SK-N-SH (cell line): ENCODE results near the gene MEFV. TPM values are rescaled to one million over a fixed set of nuclear protein-coding genes. Genes with fewer than 3 reads are reported as not detected.
"Not testable (repeated sequence)": the region's sequence is repeated elsewhere in the genome, so short reads cannot be mapped to it uniquely, and the experiment has no call there.

Source experiments
- CTCF ChIA-PET: fragments of 300-600, 350-600 bp; formaldehyde crosslinking; extraction: SDS; loops from one replicate; lab custom pipeline; 2021; lab: Yijun Ruan, JAX
- POLR2A ChIA-PET: fragments of 350-600 bp; sonication (Branson Sonifier 250); formaldehyde crosslinking; extraction: SDS; loops from one replicate; lab custom pipeline; 2020; ENCODE audit warnings: antibody characterized with exemption, inconsistent platforms; lab: Yijun Ruan, JAX
- DNase-seq: peaks from one replicate; pipeline ENCODE4 v3.0.0; 2012
- H2AFZ ChIP-seq: fragments of 200-600 bp; sonication (generic); 2 replicates; pipeline ENCODE4 v1.8.1; 2016; ENCODE audit warnings: antibody characterized with exemption, mild to moderate bottlenecking, low read depth
- H3F3A ChIP-seq: fragments of 200-600 bp; sonication (generic); replicated peaks from 2 replicates; pipeline ENCODE3; 2016; ENCODE audit warnings: antibody characterized with exemption, mild to moderate bottlenecking; ENCODE audit not compliant: insufficient read depth
- H3K27ac ChIP-seq, 2 experiments: fragments of 200-500 bp in 1 of 2; fragments of 200-600 bp in 1 of 2; sonication (Bioruptor generic) in 1 of 2; sonication (generic), shearing (Covaris generic) in 1 of 2; 2 replicates each; pipeline versions ENCODE4 v1.5.1 to v1.6.1; 2014 to 2016; ENCODE audit warnings: low read depth in 2 of 2, inconsistent platforms in 1 of 2, low read length in 1 of 2, mild to moderate bottlenecking in 1 of 2, mixed read lengths in 1 of 2
- H3K27me3 ChIP-seq: fragments of 200-600 bp; sonication (generic), shearing (Covaris generic); 2 replicates; pipeline ENCODE4 v1.6.1; 2016; ENCODE audit warnings: mixed run types; ENCODE audit not compliant: insufficient read depth
- H3K36me3 ChIP-seq, 2 experiments: fragments of 200-500 bp in 1 of 2; fragments of 200-600 bp in 1 of 2; sonication (Bioruptor generic) in 1 of 2; sonication (generic) in 1 of 2; replicated peaks in 1 of 2; 2 replicates each; pipeline versions ENCODE3 to v1.5.1; 2014 to 2016; ENCODE audit warnings: low read length in 1 of 2, mild to moderate bottlenecking in 1 of 2; ENCODE audit not compliant: insufficient read depth in 2 of 2, control insufficient read depth in 1 of 2
- H3K4me1 ChIP-seq, 2 experiments: fragments of 200-500 bp in 1 of 2; fragments of 200-600 bp in 1 of 2; sonication (Bioruptor generic) in 1 of 2; sonication (generic), shearing (Covaris generic) in 1 of 2; 2 replicates each; pipeline versions ENCODE4 v1.5.1 to v1.6.1; 2014 to 2016; ENCODE audit warnings: low read depth in 1 of 2, low read length in 1 of 2, mixed run types in 1 of 2; ENCODE audit not compliant: insufficient read depth in 2 of 2, control insufficient read depth in 1 of 2
- H3K4me2 ChIP-seq: fragments of 200-600 bp; sonication (generic), shearing (Covaris generic); 2 replicates; pipeline ENCODE4 v1.6.1; 2017; ENCODE audit warnings: mixed run types
- H3K4me3 ChIP-seq, 2 experiments: fragments of 200-500 bp in 1 of 2; fragments of 200-600 bp in 1 of 2; sonication (Bioruptor generic) in 1 of 2; sonication (generic), shearing (Covaris generic) in 1 of 2; 2 replicates each; pipeline versions ENCODE4 v1.5.1 to v1.8.1; 2014 to 2016; ENCODE audit warnings: low read depth in 2 of 2, inconsistent platforms in 1 of 2, low read length in 1 of 2, mild to moderate bottlenecking in 1 of 2, mixed read lengths in 1 of 2, moderate library complexity in 1 of 2
- H3K79me2 ChIP-seq: fragments of 200-600 bp; sonication (generic); 2 replicates; pipeline ENCODE4 v1.8.1; 2017; ENCODE audit warnings: mild to moderate bottlenecking; ENCODE audit not compliant: insufficient read depth
- H3K9ac ChIP-seq: fragments of 200-600 bp; sonication (generic); 2 replicates; pipeline ENCODE4 v1.6.1; 2017; ENCODE audit warnings: mixed run types
- H3K9me2 ChIP-seq: fragments of 200-600 bp; sonication (generic); 2 replicates; pipeline ENCODE4 v1.6.1; 2017; ENCODE audit warnings: mixed run types
- H3K9me3 ChIP-seq: fragments of 200-600 bp; sonication (generic); 2 replicates; pipeline ENCODE4 v1.6.1; 2017; ENCODE audit warnings: mixed run types, mild to moderate bottlenecking, moderate library complexity
- H4K20me1 ChIP-seq: fragments of 200-600 bp; sonication (generic); 2 replicates; pipeline ENCODE4 v1.6.1; 2017; ENCODE audit warnings: mild to moderate bottlenecking, mixed run types; ENCODE audit not compliant: insufficient read depth
- CTCF ChIP-seq: fragments of 200-600 bp; sonication (generic); IDR thresholded peaks from 2 replicates; pipeline ENCODE4 v1.6.1; 2017; ENCODE audit warnings: antibody characterized with exemption, mild to moderate bottlenecking, moderate library complexity
- EZH2phosphoT487 ChIP-seq: fragments of 200-600 bp; sonication (generic); IDR thresholded peaks from 2 replicates; pipeline ENCODE4 v1.6.1; 2017; ENCODE audit warnings: low read depth, mixed run types, mild to moderate bottlenecking, antibody characterized with exemption, moderate library complexity, borderline replicate concordance
- FOSL2 ChIP-seq: IDR thresholded peaks from 2 replicates; pipeline ENCODE4 v1.4.0; 2012; ENCODE audit warnings: low read depth, mild to moderate bottlenecking, moderate library complexity, borderline replicate concordance
- GABPA ChIP-seq: IDR thresholded peaks from 2 replicates; pipeline ENCODE4 v1.4.0; 2012; ENCODE audit warnings: low read depth, mild to moderate bottlenecking
- GATA2 ChIP-seq: sonication (generic); formaldehyde crosslinking; IDR thresholded peaks from 2 replicates; pipeline ENCODE4 v1.5.0; 2020; ENCODE audit warnings: mild to moderate bottlenecking, missing genetic modification reagents
- NFIC ChIP-seq: IDR thresholded peaks from 2 replicates; pipeline ENCODE4 v1.4.0; 2012; ENCODE audit warnings: borderline replicate concordance
- NRF1 ChIP-seq: IDR thresholded peaks from 2 replicates; pipeline ENCODE4 v1.6.1; 2012; ENCODE audit warnings: low read depth, mild to moderate bottlenecking, low read length
- POLR2AphosphoS5 ChIP-seq: IDR thresholded peaks from 2 replicates; pipeline ENCODE4 v1.6.1; 2012; ENCODE audit warnings: low read depth, low read length
- RFX5 ChIP-seq: IDR thresholded peaks from 2 replicates; pipeline ENCODE4 v1.6.1; 2012; ENCODE audit warnings: mild to moderate bottlenecking, improper control_type of control experiment, low read length
- YY1 ChIP-seq: IDR thresholded peaks from 2 replicates; pipeline ENCODE4 v1.4.0; 2012; ENCODE audit warnings: low read depth, mild to moderate bottlenecking
- WGBS: methylation state at CpG from one replicate; pipeline ENCODE4 v1.1.6; 2017; ENCODE audit warnings: low lambda C conversion rate; 5-methylcytosine and 5-hydroxymethylcytosine counted together
- polyA plus RNA-seq, 3 experiments: library from polyadenylated mRNA; depleted of rRNA; stranded (reverse); fragments of >200 nt; gene quantifications; 2 replicates each; pipeline ENCODE4 v1.2.3, GENCODE V29; 2012
- TF ChIP-seq, protein P1 (sequence below): IDR thresholded peaks from 2 replicates; pipeline ENCODE4 v1.4.0; 2012; ENCODE audit warnings: low read depth, borderline replicate concordance
- TF ChIP-seq, protein P2 (sequence below): IDR thresholded peaks from 2 replicates; pipeline ENCODE4; 2012
- TF ChIP-seq, protein P3 (sequence below): fragments of 150-350 bp; IDR thresholded peaks from 2 replicates; pipeline ENCODE4 v1.6.1; 2016; ENCODE audit warnings: mild to moderate bottlenecking, low read depth, low read length

MEFV gene
- polyA plus RNA-seq, 1 of the 3 experiments (the other 2 are of a cell fraction), result not detected

DNA sequence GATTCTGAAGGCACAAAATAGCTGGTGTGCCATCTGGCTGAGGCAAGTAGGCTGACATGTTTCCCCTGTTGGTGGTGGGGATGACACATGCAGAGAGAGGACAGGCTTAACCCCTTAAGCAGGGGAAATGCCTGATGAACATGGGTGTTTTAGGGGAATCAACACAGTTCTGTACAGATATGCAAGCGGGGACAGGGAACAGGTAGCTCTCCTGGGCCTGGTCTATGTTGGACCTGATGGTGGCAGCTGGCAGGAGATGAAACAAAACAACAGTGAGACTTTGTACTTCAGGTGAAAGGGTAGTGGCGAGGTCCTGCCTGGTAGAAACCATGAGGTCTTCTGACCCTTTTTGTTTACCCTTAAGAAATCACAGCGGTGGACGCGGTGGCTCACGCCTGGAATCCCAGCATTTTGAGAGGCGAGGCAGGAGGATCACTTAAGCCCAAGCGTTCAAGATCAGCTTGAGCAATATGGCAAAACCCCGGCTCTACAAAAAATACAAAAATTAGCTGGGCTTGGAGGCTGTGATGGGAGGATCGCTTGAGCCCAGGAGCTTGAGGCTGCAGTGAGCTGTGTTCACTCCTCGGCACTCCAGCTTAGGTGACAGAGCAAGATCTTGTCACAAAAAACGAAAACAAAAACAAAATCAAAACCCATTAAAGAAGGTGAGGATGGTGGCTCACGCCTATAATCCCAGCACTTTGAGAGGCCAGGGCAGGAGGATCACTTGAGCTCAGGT, 57.9 kb downstream of the MEFV start:
- Histone ChIP-seq H3K4me2 (no peak overlapping the region), H3K9me2 (no peaks in the 10 kb centered on the region), H3K4me1 (no peaks in the 10 kb centered on the region), H3K9me3 (no peaks in the 10 kb centered on the region)
- TF ChIP-seq, protein P1, sequence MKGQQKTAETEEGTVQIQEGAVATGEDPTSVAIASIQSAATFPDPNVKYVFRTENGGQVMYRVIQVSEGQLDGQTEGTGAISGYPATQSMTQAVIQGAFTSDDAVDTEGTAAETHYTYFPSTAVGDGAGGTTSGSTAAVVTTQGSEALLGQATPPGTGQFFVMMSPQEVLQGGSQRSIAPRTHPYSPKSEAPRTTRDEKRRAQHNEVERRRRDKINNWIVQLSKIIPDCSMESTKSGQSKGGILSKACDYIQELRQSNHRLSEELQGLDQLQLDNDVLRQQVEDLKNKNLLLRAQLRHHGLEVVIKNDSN, result no peak
- no peak for TF ChIP-seq CTCF
- TF ChIP-seq POLR2AphosphoS5, result no peak
- TF ChIP-seq RFX5, result no peak
- TF ChIP-seq, all 33 proteins: peak for 0
- POLR2A ChIA-PET, result no interaction called here
- no peaks in the 10 kb centered on the region for H4K20me1 ChIP-seq
- peaks cover 37% of the 10 kb centered on the region for H3K27me3 ChIP-seq
- no peak overlapping the region for H3K27ac ChIP-seq
- DNase-seq, result no peak
- no peak overlapping the region for H3K9ac ChIP-seq
- H3K36me3 ChIP-seq, result no peaks in the 10 kb centered on the region
- H3K79me2 ChIP-seq, result no peaks in the 10 kb centered on the region
- no peak overlapping the region for H2AFZ ChIP-seq
- 34% methylated on average over 13 of the region's 13 CpGs for WGBS
- CTCF ChIA-PET, result no interaction called here
- H3F3A ChIP-seq, result no peaks in the 10 kb centered on the region
- H3K4me3 ChIP-seq, result no peak overlapping the region

- H3K4me1 ChIP-seq, H3K27ac ChIP-seq, DNase-seq, H3K9ac ChIP-seq, H3K4me3 ChIP-seq, CTCF ChIA-PET, H3K79me2 ChIP-seq, H3K4me2 ChIP-seq, H4K20me1 ChIP-seq, H3K9me3 ChIP-seq, POLR2A ChIA-PET, H3F3A ChIP-seq, H3K36me3 ChIP-seq, H2AFZ ChIP-seq, H3K9me2 ChIP-seq: not testable (repeated sequence)
- WGBS, result 13% methylated on average over 3 of the region's 3 CpGs
- peaks cover 37% of the 10 kb centered on the region for H3K27me3 ChIP-seq
These were observed 58.6 kb downstream of the MEFV start for GRCh38 chr16:3197694-3198333.

- ChIA-PET CTCF (no interaction called here), POLR2A (no interaction called here)
- no peaks in the 10 kb centered on the region for H3K79me2 ChIP-seq
These were observed 60.5 kb downstream of the MEFV start for GRCh38 chr16:3195975-3196374.

More at GRCh38 chr16:3195975-3196374, 60.5 kb downstream of the MEFV start:
- H3K4me2 ChIP-seq, result no peak overlapping the region
- H2AFZ ChIP-seq, result no peak overlapping the region
- H3K9me2 ChIP-seq, result no peaks in the 10 kb centered on the region
- no peaks in the 10 kb centered on the region for H3K36me3 ChIP-seq
- H3K9ac ChIP-seq, result no peak overlapping the region
- peaks cover 42% of the 10 kb centered on the region for H3K27me3 ChIP-seq
- no peak overlapping the region for H3K4me3 ChIP-seq
- H4K20me1 ChIP-seq, result no peaks in the 10 kb centered on the region
- no peak overlapping the region for H3K27ac ChIP-seq
- TF ChIP-seq FOSL2 (no peak), GATA2 (CRISPR knock-in tag) (no peak), POLR2AphosphoS5 (no peak), GABPA (no peak), YY1 (no peak), NRF1 (no peak), EZH2phosphoT487 (no peak), NFIC (no peak)
- TF ChIP-seq, protein P2, sequence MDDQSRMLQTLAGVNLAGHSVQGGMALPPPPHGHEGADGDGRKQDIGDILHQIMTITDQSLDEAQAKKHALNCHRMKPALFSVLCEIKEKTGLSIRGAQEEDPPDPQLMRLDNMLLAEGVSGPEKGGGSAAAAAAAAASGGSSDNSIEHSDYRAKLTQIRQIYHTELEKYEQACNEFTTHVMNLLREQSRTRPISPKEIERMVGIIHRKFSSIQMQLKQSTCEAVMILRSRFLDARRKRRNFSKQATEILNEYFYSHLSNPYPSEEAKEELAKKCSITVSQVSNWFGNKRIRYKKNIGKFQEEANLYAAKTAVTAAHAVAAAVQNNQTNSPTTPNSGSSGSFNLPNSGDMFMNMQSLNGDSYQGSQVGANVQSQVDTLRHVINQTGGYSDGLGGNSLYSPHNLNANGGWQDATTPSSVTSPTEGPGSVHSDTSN, result no peak
- TF ChIP-seq, protein P3, sequence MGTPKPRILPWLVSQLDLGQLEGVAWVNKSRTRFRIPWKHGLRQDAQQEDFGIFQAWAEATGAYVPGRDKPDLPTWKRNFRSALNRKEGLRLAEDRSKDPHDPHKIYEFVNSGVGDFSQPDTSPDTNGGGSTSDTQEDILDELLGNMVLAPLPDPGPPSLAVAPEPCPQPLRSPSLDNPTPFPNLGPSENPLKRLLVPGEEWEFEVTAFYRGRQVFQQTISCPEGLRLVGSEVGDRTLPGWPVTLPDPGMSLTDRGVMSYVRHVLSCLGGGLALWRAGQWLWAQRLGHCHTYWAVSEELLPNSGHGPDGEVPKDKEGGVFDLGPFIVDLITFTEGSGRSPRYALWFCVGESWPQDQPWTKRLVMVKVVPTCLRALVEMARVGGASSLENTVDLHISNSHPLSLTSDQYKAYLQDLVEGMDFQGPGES, result no peak
- H3F3A ChIP-seq, result no peaks in the 10 kb centered on the region
- 30% methylated on average over 10 of the region's 10 CpGs for WGBS
- H3K9me3 ChIP-seq, result no peaks in the 10 kb centered on the region
- no peak for DNase-seq
- no peaks in the 10 kb centered on the region for H3K4me1 ChIP-seq
